ENCODE data around the gene NEURL1.

The NEURL1 gene

DNA sequence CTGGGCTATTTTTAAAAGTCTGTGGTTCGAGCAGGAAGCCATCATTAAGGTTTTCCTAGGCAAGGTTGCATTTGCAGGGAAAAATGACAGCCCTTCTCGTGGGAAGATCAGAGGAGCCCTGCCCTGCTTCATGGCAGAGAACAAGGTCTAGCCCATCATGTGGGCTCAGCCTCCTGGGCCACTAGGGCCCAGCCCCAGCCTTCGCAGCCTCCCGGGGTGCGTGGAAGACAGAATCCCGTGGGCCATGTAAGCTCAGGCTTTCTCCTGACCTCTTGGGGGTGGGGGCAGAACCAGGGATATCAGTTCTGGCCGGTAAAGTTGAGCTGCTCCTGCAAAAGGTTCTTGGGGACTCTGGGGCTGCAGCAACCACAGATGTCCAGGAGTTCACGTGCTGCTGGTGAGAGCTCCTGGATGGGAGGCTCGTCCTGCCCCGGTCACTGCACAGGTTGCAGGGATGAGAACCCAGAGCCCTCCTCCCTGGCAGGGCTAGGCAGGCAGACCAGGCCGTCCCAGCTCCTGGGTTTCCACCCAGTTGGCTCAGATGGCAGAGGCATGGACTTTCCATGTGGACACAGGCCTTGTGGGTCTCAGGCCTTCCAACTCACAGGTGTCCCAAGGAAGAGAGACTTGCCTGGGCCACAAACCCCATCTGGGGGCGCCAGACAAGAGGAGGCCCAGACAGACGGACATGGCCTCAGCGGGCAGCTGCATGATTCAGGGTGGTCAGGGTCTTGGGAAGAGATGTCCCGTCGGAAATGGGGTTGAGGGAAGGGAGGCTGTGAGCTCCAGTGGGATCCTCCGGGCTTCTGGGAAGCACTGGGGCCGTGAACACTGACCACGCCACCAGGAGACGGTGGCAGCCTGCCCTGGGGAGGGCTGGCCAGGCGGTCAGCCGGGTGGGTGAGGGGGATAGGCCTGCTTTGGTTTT is 126.2 kb downstream of the NEURL1 start:
- TF ChIP-seq, protein P1, sequence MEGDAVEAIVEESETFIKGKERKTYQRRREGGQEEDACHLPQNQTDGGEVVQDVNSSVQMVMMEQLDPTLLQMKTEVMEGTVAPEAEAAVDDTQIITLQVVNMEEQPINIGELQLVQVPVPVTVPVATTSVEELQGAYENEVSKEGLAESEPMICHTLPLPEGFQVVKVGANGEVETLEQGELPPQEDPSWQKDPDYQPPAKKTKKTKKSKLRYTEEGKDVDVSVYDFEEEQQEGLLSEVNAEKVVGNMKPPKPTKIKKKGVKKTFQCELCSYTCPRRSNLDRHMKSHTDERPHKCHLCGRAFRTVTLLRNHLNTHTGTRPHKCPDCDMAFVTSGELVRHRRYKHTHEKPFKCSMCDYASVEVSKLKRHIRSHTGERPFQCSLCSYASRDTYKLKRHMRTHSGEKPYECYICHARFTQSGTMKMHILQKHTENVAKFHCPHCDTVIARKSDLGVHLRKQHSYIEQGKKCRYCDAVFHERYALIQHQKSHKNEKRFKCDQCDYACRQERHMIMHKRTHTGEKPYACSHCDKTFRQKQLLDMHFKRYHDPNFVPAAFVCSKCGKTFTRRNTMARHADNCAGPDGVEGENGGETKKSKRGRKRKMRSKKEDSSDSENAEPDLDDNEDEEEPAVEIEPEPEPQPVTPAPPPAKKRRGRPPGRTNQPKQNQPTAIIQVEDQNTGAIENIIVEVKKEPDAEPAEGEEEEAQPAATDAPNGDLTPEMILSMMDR (conservative IDR thresholded peaks at IDR 0.05; ENCODE audit: low read depth, low read length): no peak
- H3K4me3 ChIP-seq (ENCODE audit: low read depth, low read length): no peak overlapping the region
- DNase-seq (ENCODE audit: low read depth): no peak

DNA sequence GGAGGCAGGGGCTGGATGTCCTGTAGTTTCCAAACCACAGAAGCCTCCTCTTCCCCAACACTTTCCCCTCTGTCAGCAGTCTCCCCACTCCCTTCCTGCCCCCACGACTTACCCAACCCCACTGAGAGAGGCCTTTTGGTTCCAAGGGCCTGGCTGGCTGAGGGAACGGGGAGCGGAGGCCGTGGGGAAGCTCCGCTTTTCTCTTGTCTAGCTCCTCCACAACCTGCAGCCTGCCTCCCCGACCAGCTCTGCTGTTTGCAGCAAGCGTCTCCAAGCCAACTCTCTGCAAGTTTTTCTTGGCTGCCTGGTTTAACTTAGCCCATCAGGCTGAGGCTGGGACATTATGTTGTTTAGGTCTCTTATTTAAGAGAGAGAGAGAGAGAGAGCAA is 126.8 kb downstream of the NEURL1 start:
- DNase-seq (ENCODE audit: low read depth): no peak
- TF ChIP-seq, protein P1 (conservative IDR thresholded peaks at IDR 0.05; ENCODE audit: low read depth, low read length): no peak
- H3K4me3 ChIP-seq (ENCODE audit: low read depth, low read length): no peak overlapping the region

DNA sequence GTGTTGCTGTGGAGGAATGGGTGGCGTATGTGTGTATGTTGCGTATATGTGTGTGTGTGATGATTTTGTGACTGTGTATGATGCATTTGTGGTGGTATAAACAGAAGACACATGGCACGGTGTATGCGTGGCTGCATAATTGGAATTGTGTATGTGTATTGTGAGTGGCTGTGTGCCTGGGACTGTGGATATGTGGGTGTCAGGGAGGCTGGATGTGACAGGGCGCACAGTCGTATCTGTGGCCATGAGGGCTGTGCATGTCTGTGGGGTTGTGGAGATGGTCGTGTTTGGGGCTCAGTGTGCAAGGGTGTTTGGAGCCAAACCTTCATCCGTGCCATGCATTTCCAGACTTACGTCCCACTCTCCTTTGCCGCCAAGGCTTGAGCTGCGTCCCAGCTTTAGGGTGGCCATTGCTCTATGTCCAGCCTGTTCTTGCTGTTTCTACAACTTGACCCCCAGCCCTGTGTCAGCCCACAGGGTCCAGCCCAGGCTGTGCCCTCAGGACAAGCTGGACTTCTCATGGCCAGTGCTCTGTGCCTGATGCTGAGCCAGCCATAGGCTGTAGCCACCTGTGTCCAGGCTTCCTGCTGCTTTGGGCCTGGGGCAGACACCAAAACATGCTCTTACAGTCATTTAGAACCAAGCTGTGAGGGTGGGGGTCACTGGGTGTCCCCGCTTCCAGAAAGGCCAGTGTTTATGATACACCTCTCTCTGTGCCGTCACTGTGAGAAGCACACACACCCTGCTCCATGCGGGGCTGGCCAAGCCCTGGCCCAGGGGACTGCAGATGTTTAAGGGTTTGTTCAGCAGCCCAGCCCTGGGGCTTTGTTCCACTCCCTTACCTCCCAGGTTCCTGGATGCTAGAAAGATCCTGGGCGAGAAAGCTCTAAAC is 127.6 kb downstream of the NEURL1 start:
- no peak for DNase-seq (ENCODE audit: low read depth)
- no peak overlapping the region for H3K4me3 ChIP-seq (ENCODE audit: low read depth, low read length)
- TF ChIP-seq, protein P1 (conservative IDR thresholded peaks at IDR 0.05; ENCODE audit: low read depth, low read length): no peak

DNA sequence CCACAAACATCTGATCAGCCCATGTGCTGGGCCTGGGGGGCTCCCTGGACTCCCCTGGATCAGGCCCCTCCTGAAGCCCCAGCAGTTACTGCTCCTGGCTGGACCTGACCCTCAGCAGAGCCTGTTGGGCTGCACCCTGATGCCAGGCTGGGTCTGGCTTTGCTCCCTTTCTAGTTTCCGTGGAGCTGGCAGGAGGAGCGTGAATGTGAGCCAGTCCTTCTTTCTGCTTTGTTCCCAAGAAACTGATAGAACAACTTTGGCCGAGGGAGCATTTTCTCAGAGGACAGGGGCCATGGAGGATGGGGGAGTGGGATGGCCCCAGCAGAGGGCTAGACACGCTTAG is 128.2 kb downstream of the NEURL1 start:
- no peak overlapping the region for H3K4me3 ChIP-seq (ENCODE audit: low read depth, low read length)
- TF ChIP-seq, protein P1 (conservative IDR thresholded peaks at IDR 0.05; ENCODE audit: low read depth, low read length): no peak
- DNase-seq (ENCODE audit: low read depth): no peak

DNA sequence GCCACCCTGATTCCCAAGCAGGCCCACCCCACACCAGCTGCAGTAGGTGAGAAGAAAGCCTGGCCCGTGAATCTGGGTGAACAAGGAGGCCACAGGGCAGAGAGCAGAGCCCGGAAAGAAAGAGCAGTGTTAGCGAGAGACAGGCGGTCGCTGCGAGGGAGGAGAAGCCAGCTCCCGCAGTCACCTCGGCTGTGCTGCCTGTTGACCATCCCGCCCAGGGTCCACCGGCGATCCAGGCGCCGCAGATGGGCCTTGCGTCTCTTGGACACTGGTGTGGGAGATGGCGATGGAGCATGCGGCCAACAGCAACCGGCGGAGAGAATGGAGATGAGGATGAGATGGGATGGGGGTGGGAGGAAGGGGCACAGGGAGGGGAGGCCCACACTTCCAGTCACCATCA is 128.8 kb downstream of the NEURL1 start:
- TF ChIP-seq, protein P1 (conservative IDR thresholded peaks at IDR 0.05; ENCODE audit: low read depth, low read length): no peak
- no peak for DNase-seq (ENCODE audit: low read depth)
- no peak overlapping the region for H3K4me3 ChIP-seq (ENCODE audit: low read depth, low read length)

DNA sequence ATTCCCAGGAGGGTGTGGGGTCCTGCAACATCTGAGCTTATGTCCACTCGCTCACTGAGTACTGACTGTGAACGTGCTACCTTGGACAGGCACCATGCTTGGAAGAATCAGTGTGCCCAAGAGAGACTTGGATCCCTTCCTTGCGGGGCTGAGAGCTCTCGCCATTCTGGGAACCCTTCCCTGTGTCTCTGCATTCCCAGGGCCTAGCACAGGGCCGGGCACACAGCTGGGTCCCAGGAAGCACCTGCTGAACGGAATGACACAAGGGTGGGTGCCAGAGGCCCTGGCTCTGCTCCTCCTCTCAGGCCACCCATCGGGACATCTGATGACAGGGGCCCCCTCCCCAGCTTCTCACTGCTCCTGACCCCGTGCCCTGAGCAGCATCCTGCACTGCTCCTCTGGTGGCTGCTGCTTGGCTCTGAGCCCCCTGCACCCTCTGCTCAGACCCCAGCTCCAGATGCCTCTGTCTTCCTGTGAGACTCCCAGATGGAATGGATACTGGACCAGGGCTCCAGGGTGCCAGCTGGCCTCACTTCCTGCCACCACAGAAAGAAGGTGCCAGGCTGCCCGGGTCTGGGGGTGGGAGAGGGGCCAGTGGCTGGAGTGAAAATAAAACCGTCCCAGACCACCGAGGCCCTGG is 129.6 kb downstream of the NEURL1 start:
- no peak overlapping the region for H3K4me3 ChIP-seq (ENCODE audit: low read depth, low read length)
- TF ChIP-seq, protein P1 (conservative IDR thresholded peaks at IDR 0.05; ENCODE audit: low read depth, low read length): no peak
- DNase-seq (ENCODE audit: low read depth): no peak
